EH (cell line): ENCODE results near the gene USP24.

Experiments
- DNase-seq: peaks from one replicate; pipeline ENCODE4 v3.0.0-alpha.2; 2015; ENCODE audit warnings: low read depth

Gene USP24

DNA sequence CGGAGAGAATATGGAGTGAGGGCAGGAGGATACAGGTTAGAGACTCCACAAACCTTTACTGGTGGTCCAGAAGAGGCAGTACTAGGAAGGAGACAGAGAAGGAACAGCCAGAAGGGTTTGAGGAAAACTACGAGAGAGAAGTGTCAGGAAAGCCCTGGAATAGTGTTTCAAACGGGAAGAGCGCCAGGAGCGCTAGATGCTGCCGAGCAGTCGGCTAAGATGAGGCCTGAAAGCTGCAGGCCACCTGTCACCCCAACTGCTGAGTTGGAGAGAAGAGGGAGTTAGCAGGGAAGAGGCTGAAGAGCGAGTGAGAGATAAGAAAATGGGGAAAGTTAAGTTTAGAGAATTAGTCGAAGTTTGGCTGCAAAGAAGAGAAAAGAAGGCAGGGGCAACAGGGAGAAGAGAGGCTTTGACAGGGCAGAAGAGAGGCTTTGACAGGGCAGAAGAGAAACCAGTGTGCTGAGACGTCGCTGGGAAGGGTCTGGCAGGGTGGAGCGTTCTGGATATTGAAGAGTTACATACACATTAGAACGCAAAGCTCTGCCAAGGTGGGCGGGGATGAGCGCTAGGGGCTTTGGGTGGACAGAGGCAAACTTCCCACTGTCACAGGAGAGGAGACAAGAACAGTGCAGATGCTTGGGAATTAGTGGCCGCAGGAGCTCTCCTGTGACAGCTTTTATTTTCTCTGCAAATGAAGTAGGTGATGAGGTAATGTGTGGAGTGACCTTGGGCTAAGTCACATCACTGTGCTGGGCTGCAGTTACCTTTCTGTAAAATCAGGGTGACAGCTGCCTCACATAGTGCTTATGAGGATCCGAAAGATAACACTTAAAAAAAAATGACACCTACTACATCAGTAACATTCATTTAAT, 144.6 kb downstream of the USP24 start:
- no peak for DNase-seq

DNA sequence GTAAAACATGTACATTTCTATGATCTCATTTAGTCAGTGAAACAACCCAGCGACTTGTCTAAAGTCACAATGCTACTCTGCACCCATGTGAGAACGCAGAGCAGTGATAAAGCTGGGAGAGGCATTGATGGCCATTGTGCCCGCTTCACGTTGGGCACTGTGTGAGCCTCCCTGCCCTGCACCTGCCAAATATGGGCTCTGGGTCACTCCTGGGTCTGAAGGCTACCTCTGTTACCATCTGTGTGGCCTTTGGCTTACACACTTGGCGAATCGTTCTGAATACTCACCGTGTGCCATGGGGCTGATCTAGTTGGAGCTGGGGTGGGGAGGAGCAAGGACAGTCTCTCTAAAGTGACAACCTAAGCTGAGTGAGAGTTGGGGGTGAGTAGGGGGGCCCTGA, 145.9 kb downstream of the USP24 start:
- DNase-seq: no peak

- no peak for DNase-seq
These were observed 146.5 kb downstream of the USP24 start for GRCh38 chr1:55068638-55069037.

DNA sequence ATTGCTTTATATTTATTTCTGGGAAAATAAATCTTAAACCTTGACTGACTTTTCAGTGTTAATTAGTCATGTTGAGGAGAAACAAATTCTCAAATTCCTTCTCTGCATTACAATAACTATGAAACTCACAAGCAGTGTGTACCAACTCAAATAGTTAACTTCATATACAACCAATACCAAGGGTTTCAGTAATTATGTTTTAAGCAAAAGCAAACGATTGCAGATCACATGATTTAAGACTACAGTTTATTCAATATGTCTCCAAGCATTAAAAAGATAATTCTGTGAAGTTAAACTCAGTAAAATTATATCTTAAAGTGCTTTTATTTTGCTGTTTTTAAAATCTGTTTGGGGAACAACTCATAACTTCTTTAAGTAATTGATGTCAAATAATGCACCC, 147.2 kb downstream of the USP24 start:
- no peak for DNase-seq

DNA sequence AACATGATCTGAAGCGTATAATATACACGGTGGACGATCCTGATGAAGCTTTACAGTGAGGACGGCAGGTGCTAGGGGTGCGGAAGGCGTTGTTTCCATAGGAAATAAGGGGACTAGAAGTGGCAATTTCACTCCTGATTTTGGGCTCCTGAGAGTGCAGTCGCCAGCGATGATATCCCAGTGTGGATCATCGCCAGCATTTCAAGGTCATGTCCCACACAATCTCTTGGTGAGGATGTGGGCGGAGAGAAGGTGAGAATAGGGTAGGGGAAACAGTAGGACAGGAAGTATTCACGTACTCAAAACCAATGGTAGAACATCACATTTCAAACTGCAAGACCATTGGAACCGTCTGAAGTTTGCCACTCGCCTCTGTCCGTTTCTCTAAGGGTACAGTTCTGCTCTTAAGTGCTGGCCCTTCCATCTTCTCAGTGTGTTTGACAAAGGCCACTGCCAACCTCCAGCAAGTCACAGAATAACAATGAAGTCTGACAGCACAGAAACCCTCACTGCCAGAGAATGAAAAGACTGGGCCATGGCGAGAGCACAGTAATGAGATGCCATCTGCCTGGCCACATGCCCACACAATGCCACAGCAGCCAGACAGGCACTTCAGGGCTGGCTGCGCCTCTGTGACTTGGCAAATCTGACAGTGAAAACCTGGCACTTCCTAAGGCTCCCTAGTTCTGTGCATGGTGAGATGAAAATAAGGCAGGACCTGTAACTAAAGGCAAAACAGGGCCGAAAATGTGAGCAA, 148.0 kb downstream of the USP24 start:
- no peak for DNase-seq

- DNase-seq: no peak
These were observed 149.5 kb downstream of the USP24 start for GRCh38 chr1:55065648-55066047.

GRCh38 chr1:55064861-55065263, 150.3 kb downstream of the USP24 start:
- peak; percentile 71 for DNase-seq

DNA sequence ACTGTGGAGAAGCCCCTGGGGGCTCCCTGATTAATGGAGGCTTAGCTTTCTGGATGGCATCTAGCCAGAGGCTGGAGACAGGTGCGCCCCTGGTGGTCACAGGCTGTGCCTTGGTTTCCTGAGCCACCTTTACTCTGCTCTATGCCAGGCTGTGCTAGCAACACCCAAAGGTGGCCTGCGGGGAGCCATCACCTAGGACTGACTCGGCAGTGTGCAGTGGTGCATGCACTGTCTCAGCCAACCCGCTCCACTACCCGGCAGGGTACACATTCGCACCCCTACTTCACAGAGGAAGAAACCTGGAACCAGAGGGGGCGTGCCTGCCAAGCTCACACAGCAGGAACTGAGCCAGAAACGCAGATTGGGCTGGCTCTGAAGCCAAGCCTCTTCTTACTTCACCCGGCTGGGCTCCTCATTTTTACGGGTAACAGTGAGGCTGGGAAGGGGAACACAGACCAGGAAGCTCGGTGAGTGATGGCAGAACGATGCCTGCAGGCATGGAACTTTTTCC, 151.0 kb downstream of the USP24 start:
- DNase-seq: peak; percentile 67

DNA sequence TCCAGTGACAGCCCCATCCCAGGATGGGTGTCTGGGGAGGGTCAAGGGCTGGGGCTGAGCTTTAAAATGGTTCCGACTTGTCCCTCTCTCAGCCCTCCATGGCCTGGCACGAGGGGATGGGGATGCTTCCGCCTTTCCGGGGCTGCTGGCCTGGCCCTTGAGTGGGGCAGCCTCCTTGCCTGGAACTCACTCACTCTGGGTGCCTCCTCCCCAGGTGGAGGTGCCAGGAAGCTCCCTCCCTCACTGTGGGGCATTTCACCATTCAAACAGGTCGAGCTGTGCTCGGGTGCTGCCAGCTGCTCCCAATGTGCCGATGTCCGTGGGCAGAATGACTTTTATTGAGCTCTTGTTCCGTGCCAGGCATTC, 151.6 kb downstream of the USP24 start:
- no peak for DNase-seq

DNA sequence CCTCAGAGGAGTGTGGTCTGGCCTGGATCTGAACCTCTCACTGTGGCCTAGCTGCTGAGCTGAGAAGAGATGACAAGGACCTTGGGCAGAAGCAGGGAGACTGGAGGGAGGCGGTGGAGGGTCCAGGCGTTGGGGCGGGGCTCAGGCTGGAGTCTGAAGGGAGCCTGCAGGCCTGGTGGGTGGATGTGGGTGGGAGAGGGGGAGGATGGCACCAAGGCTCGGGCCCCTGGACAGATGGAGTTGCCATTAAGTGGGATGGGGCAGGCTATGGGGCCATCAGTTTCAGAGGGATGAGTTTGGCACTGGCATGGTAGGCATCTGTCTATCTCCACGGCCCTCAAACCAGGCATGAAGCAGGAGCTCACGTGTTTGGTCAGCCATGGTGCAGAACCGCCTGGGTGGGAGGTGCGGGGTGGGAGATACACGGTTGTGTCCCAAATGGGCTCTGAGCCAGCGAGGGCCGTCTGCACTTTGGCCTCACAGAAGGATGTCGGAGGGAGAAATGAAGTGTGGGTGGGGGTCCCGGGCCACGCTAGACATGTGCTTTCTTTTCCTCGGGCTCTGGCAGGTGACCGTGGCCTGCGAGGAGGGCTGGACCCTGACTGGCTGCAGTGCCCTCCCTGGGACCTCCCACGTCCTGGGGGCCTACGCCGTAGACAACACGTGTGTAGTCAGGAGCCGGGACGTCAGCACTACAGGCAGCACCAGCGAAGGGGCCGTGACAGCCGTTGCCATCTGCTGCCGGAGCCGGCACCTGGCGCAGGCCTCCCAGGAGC, 152.2 kb downstream of the USP24 start:
- DNase-seq: no peak

GRCh38 chr1:55061706-55062321, 153.3 kb downstream of the USP24 start:
- DNase-seq: peak; percentile 26

GRCh38 chr1:55061000-55061705, 154.0 kb downstream of the USP24 start:
- no peak for DNase-seq

DNA sequence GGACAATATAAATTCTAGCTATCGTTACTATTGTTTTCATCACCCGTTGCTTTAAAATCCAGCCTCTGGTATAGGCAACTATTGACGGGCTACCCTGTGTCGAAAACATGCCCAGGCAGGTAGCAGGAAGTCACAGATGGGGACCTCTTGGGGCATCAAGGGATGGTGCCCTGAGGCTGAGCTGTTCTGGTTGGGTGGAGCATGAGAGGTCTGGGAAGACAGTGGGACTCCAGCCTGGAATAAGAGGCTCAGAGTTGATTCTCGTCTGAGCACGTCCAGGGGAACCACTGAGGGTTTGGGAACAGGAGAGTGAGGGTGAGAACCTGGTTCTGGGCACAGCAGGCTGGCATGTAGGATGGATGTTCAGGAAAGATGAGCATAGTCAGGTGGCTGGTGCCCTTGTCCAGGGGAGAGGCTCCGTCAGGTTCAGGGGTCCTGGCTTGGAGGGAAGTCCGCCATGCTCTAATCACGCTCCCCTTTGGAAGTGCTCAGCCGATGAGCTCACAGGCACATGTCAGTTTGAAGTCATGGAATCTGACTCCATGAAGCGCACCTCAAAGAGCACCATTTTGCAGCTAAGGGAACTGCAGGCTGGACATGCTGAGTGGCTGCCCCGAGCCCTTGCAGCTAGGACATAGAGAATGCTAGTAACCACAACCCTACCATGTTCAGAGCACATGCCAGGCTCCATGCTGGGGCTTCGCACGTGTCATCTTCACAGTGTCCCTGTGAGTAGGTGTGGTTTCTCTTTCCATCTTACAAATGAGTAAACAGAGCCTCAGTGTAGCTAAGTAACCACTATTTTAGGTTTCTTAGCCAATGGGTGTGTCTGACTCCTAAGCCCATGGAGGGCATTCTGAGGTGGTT, 154.8 kb downstream of the USP24 start:
- DNase-seq: peak; percentile 41

- DNase-seq: no peak
These were observed 155.6 kb downstream of the USP24 start for GRCh38 chr1:55059302-55060132.

- DNase-seq: no peak
These were observed 157.2 kb downstream of the USP24 start for GRCh38 chr1:55057956-55058298.

DNA sequence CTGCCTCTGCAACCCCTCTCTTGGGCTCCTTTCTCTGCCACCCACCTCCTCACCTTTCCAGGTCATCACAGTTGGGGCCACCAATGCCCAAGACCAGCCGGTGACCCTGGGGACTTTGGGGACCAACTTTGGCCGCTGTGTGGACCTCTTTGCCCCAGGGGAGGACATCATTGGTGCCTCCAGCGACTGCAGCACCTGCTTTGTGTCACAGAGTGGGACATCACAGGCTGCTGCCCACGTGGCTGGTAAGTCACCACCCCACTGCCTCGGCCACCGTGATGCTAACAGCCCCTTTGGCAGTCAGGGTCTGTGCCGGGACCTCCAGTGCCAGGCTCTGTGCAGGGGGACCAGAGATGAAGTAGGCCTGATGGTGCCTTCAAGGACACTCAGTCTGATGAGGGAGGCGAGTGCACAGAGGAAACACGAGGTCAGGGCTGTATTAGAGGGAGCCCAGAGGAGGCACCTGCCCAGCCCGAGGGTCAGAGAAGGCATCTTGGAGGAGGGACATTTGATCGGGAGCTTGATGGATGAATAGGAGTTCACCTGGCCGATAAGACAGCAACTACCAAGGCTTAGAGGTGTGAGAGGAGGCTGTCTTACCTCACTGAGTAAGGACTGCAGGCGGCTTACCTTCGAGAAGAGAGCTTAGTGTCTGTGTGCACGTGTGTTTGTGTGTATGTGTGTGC, 157.8 kb downstream of the USP24 start:
- no peak for DNase-seq

DNA sequence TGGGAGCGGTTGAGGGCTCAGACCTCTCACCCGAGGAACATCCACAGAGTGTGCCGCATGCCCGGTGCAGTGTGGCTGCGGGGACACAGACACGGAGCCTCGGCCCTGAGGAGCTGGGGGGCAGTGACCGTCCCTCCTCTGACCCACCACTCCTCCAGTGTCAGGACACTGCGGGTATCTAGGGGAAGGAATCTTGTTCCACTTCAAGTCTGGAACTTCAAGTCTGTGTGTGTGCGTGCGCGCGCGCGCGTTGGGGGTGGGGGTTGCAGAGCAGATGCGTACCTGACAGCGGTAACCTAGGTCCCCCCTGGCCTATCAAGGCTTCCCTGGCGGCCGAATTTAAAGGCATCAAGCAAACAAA, 158.6 kb downstream of the USP24 start:
- DNase-seq: no peak

GRCh38 chr1:55055951-55056631, 159.1 kb downstream of the USP24 start:
- DNase-seq: no peak
